CD4-positive, alpha-beta T cell treated with Interleukin-10 for 1 hour (primary cell): ENCODE data around the gene OSBPL3.

Source experiments
- DNase-seq: peaks from one replicate; pipeline ENCODE4 v3.0.0-alpha.2; 2020

OSBPL3 gene

DNA sequence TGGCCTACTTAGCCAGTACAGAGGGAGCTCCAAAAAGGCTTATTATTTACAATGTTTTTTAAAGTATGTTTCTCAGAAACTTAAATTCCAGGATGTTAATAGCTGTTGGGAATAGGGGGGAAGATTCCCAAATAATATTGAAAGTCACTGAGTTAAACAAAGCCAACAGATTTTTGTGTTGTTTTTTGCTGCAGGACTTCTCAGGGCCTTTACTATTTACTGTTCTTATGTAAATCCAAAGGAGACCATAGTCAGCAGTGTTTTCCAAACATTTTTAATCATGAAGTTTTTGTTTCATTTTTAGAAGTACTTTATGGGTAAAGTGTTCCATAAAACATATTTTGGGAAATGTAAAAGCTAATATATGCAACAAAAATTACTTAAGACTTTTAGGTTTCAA is 122.4 kb downstream of the OSBPL3 start:
- DNase-seq: no peak

DNA sequence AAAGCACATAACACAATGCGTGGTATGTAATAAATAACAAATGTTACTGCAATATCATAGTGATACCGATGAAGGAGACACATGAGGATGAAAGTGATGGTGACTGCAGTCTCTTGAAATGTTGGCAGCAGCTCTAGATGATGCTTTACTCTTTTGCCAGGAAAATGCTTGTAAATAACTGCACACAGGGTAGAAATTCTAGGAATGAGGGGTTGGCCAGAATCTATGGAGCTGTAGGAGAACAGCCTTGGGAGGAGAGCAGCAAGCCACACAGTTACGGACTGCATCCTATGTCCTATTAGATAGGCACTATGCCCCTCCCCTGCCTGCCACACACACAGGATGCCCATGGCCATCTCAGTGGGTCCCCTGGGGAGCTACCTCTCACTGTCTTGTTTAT is 125.1 kb downstream of the OSBPL3 start:
- no peak for DNase-seq

DNA sequence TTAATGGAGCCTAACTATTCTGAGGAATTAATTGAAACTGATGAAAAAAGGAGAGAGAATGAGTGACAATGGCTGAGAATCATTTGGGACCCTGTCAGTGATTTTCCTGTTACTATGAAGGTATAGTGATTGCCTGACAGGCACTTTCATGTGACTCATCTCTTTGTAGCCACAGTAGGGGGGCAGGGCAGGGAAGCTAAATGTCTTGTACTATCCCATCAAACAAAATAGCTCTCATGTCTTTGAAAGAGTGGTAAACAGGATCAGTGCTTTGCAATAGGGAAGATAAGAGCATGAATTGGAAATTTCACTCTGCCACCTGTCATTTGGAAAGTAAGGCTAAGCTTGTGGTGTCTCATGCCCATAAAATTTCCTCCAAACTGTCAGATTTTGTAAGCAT is 128.2 kb downstream of the OSBPL3 start:
- no peak for DNase-seq

GRCh38 chr7:24848878-24849277 is 131.1 kb downstream of the OSBPL3 start:
- no peak for DNase-seq

GRCh38 chr7:24847754-24848153 is 132.2 kb downstream of the OSBPL3 start:
- no peak for DNase-seq

GRCh38 chr7:24843821-24844434 is 136.1 kb downstream of the OSBPL3 start:
- no peak for DNase-seq

DNA sequence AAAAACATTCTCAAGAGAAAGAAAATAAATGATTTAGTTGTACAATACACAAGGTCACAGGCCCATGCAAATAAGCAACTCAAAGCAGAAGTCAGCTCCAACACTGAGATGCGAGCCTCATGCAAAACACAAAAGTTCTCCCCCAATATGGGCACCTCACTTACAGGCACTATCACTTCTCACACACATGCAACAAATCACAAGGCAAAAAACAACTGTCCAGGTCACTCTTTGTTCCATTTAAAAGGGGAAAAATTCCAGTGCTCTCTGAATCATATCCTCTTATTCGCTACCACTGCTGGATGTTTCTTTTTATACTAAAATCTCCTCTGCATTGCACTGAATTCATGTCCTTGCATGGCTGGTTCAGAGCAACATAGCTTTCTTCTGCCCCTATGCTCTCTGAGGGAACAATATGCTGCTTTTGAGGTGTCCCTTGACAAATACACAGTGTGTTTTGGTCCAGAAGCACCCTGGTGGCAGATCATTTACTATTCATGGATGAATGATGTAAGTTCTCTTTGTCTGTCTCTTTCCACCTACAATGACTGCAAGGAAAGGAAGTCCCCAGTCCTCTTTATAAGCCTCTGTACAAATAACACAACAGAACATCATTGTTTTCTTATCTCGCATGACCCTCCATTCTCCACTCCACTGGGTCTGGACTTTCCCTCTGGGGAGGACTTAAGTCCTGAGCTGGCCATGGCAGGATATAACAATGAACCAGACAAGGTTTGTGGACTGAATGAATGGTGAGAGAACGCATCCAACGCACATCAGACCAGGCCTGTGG is 137.3 kb downstream of the OSBPL3 start:
- no peak for DNase-seq

DNA sequence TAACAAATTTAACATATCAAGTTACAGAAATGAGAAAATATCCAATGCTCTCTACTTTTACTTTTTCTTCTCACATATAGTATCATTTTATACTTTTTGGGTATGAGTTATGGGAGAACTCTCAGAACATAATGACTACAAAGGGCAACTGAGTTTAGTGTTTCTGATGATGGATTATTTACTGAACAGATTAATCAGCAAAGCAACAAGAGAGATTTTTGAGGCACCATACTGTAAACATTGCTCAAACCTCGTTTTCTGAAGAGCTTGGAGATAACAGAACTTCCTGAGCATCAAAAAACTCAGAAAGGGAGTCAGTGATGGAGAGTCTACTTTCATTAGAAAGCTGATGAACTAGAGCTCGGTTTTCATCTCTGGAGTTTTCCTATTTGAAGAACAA is 137.9 kb downstream of the OSBPL3 start:
- no peak for DNase-seq

DNA sequence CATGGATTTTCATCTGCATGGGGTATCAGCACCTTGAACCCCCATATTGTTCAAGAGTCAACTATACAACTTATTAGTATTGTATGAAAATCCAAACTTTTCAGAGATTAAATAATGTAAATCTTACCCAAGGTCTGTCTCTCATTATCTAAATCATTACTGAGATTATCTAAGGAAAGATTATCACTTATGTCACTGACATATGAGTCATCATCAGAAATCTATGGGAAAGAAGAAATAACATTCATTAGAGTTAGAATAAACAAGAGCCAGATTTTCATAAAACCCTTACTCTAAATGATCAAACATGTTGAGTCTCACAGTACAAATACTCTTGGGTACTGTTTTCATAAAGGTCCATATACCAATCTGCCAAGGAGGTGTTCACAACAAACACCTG is 139.4 kb downstream of the OSBPL3 start:
- no peak for DNase-seq

DNA sequence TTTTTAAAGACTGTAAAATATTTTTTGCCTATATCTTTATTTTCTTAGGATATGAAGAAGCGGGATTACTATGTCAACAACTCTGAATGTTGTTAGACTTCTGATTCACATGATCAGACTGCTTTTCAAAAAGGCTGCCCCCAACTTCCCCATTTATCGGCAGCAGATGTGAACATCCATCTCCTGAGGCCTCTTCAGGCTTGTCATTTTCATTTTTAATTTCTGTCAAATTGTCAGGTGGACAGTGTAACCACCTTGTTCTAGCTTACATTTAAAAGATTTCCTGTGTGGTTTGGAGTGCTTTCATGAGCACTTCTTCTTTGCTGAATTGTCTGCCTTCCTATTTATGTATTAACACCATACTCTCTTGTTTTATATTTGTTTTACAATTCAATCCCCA is 143.9 kb downstream of the OSBPL3 start:
- DNase-seq: peak; percentile 29

DNA sequence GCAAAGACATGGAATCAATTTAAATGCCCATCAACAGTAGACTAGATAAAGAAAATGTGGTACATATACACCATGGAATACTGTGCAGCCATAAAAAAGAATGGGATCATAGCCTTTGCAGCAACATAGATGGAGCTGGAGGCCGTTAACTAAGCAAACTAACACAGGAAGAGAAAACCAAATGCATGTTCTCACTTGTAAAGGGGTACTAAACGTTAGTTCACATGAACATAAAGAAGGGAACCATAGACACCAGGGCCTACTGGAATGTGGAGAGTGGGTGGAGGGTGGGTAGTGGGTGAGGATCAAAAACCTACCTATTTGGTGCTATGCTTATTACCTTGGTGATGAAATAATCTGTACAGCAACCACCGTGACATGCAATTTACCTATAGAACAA is 144.3 kb downstream of the OSBPL3 start:
- DNase-seq: no peak

DNA sequence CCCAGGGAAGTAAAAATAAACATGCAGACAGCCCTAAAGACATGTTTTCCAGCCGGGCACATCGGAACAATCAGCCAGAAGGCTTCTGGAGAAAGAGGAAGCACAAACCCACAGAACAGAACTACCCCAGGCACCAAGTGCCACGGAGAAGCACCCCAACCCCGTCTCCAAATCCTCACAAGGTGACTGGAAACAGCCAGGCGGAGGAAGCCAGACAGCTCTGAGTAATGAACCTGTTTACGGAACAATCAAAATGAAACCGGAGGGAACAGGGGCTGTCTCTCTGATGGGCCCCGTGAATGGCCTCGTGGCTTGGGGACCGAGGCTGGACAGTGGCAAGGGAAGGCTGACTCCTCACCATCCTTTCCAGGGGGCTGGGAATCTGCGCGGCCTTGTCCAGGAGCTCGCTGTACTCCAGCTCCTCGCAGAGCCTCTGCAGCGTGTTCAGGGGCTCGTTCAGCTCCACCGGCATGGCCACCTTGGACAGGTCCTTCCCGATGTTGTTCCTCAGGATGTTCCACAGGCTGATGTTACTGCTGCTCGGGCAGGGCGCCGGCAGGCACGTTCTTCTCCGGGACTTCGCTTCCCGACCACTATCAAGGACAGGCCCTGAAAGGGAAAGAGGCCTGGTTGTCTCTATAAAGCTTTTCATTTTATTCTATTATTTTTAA is 145.7 kb downstream of the OSBPL3 start:
- no peak for DNase-seq

- DNase-seq: no peak
These were observed 146.4 kb downstream of the OSBPL3 start for GRCh38 chr7:24833549-24833948.

- DNase-seq: no peak
These were observed 148.7 kb downstream of the OSBPL3 start for GRCh38 chr7:24831240-24831639.

DNA sequence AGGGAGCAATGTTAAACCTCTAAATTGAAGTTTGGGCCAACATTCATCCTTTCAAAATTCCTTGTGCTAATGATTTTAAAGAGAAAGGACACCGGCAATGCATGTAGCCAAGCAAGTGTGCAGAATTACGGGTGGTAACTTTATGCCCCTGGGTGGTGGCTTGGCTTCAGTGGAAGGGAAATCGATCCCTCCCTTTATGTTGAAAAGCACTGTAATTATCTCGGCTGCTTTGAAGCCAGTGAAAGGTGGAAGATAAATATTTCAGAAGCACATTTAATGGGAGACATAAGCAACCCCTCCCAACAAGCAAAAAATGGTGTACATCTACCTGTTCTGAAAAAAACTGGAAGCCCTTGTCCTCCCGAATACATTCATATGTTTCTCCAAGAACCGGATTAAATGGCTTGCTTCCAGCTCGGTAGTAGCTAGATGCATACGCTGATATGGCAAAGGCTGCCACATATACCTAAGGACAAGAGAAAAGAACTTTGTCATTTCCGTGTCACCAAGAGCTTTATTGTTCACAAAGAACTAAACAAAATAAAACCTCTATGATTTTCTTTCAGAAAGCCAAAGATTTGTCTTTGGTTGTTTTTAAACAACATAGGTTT is 149.4 kb downstream of the OSBPL3 start:
- no peak for DNase-seq

GRCh38 chr7:24829787-24830186 is 150.2 kb downstream of the OSBPL3 start:
- DNase-seq: no peak

DNA sequence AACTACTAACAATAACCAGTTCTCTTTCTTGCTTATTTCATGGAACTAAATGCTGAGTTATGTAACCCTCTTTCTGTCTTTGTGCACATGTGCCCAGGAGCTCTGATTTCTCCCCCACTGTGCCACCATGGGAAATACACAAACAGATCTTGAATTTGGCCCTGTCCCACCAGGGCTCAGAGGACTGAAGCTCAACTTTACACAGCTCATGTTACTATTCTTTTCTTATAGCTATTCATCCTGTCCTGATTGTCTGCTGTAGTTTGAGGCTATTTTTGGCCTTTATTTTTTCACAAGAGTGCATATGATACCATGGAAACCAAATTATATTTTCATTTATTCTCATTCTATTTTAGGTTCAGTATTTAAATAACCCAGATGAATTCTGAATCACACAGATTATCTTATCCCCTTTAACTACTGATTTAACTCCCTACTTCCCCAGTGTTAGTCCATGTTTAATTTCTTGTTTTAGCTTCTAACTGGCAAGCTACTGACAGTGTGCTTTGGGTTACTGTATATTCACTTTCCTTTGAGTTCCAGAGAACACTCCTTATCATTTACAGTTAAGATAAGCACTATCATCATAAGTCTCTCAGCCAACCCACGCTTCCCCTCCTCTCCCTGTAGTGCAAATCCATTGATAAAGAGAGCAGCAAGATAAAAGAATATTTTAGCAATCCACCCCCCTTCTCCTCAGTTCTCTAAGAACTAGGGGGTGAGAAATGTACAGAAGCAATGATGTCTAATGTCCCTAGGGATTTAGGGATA is 150.9 kb downstream of the OSBPL3 start:
- no peak for DNase-seq

- no peak for DNase-seq
These were observed 152.4 kb downstream of the OSBPL3 start for GRCh38 chr7:24827589-24827988.

DNA sequence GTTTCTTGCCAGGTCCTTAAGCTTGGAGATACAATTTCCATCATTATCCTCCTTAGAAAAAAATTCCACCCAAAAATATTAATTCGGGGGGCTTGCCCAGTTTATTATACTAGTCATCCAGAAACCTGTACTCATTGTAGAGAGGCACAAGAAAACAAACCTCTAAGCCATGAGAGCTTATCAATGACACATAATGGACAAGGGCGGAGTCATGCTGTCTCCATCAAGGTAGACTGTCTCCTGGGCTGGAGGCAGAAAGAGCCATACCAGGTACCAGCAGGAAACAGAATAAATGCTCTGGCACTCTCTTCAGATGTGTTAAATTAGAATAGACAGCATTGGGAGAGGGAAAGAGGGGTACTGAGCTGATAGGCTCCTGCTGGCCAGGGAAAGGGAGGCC is 153.0 kb downstream of the OSBPL3 start:
- DNase-seq: no peak

DNA sequence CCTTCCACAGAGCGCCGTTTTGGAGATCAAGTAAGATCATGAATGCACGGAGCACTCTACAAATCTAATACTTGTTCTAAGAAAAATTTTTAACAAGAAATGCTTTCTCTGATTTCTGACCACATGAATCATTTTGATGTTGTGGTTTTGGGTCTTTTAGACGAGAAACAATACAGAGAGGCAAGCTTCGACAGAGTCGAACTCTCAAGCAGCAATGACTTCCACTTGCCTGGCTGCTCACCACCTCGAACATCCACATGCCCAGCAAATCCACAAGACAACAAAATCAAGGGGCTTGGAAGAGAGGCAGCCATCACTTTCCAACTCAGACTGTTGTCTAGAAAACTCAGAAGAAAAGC is 153.3 kb downstream of the OSBPL3 start:
- DNase-seq: peak; percentile 36

DNA sequence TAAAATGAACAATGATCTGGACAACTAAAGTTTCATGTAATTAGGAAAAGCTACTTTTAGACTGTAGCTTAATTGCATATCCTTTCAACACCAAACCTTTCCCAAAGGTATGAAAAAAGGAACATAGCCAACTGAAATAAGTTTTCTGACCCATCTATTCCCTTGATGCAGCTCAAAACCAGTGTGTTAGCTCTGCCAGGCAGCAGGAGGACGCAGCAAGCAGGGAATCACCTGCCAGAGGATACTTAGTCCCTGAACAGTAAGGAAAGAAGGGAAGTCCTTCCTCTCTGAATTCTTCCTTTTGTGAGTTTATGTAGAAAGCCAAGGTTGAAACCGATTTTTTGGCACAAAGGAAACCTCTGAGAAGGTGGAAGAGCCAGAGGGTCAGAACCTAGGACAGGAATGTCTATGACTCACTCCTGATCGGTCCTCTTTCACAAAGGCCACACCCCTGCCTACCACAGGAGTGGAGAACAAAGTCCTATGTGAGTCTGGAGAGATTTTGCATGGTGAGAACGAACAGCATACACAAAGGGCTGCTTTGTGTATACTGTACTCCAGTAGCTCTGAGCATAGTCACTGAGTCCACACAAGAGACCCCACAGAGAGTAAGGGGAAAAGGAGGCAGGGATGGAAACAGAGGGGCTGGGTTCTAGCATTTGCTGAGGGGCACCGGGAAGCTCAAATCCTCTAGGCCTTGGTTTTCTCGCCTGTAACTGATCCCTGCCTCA is 153.9 kb downstream of the OSBPL3 start:
- no peak for DNase-seq

GRCh38 chr7:24825381-24825794 is 154.6 kb downstream of the OSBPL3 start:
- DNase-seq: no peak
